HepG2 (cell line): ENCODE data around the gene ZC3H15.

Source experiments
- RORA ChIP-seq: sonication (generic); formaldehyde crosslinking; IDR thresholded peaks from 2 replicates; pipeline ENCODE4 v1.5.0; 2020; ENCODE audit warnings: mild to moderate bottlenecking, missing genetic modification reagents, moderate library complexity
- TARDBP ChIP-seq: sonication (generic); formaldehyde crosslinking; IDR thresholded peaks from 2 replicates; pipeline ENCODE4 v1.8.0; 2022; ENCODE audit warnings: mild to moderate bottlenecking, missing genetic modification reagents
- ZNF841 ChIP-seq: sonication (generic); formaldehyde crosslinking; IDR thresholded peaks from 2 replicates; pipeline ENCODE4 v1.8.1; 2023; ENCODE audit warnings: missing genetic modification reagents, borderline replicate concordance
- TF ChIP-seq, protein P1 (sequence below): IDR thresholded peaks from 2 replicates; pipeline ENCODE4 v1.6.1; 2016
- TF ChIP-seq, protein P2 (sequence below): IDR thresholded peaks from 2 replicates; pipeline ENCODE4 v1.6.1; 2016; ENCODE audit warnings: low read depth, control low read depth
- TF ChIP-seq, protein P3 (sequence below): sonication (generic); formaldehyde crosslinking; IDR thresholded peaks from 2 replicates; pipeline ENCODE4 v1.5.0; 2020; ENCODE audit warnings: mild to moderate bottlenecking, missing genetic modification reagents, moderate library complexity

DNA sequence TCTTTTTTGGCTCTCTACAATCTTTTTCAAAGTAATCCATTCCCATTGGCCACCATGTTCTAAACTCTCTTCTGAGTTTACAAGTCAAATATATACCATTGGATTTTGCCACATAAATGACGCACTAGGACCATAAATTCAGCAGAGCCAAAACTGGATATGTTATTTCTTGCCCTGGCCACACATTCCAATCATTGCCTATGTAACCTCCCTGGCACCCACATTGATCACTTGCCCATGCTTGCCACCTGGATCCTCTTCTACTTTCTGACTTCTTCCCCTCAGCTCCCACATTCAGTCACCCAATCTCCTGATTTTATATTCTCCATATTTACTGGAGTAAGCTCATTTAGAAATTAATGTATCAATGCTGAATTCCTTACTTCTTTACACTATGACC is 5.1 kb upstream of the ZC3H15 start:
- TF ChIP-seq TARDBP (CRISPR knock-in tag) (no peak), ZNF841 (no peak), RORA (CRISPR knock-in tag) (no peak)
- TF ChIP-seq, protein P1, sequence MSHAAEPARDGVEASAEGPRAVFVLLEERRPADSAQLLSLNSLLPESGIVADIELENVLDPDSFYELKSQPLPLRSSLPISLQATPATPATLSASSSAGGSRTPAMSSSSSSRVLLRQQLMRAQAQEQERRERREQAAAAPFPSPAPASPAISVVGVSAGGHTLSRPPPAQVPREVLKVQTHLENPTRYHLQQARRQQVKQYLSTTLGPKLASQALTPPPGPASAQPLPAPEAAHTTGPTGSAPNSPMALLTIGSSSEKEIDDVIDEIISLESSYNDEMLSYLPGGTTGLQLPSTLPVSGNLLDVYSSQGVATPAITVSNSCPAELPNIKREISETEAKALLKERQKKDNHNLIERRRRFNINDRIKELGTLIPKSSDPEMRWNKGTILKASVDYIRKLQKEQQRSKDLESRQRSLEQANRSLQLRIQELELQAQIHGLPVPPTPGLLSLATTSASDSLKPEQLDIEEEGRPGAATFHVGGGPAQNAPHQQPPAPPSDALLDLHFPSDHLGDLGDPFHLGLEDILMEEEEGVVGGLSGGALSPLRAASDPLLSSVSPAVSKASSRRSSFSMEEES (CRISPR knock-in tag), result no peak
- TF ChIP-seq, protein P2, sequence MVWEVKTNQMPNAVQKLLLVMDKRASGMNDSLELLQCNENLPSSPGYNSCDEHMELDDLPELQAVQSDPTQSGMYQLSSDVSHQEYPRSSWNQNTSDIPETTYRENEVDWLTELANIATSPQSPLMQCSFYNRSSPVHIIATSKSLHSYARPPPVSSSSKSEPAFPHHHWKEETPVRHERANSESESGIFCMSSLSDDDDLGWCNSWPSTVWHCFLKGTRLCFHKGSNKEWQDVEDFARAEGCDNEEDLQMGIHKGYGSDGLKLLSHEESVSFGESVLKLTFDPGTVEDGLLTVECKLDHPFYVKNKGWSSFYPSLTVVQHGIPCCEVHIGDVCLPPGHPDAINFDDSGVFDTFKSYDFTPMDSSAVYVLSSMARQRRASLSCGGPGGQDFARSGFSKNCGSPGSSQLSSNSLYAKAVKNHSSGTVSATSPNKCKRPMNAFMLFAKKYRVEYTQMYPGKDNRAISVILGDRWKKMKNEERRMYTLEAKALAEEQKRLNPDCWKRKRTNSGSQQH (CRISPR knock-in tag), result no peak
- TF ChIP-seq, protein P3, sequence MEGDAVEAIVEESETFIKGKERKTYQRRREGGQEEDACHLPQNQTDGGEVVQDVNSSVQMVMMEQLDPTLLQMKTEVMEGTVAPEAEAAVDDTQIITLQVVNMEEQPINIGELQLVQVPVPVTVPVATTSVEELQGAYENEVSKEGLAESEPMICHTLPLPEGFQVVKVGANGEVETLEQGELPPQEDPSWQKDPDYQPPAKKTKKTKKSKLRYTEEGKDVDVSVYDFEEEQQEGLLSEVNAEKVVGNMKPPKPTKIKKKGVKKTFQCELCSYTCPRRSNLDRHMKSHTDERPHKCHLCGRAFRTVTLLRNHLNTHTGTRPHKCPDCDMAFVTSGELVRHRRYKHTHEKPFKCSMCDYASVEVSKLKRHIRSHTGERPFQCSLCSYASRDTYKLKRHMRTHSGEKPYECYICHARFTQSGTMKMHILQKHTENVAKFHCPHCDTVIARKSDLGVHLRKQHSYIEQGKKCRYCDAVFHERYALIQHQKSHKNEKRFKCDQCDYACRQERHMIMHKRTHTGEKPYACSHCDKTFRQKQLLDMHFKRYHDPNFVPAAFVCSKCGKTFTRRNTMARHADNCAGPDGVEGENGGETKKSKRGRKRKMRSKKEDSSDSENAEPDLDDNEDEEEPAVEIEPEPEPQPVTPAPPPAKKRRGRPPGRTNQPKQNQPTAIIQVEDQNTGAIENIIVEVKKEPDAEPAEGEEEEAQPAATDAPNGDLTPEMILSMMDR (CRISPR knock-in tag), result no peak
